T-helper 17 cell (primary cell): ENCODE measurements around the gene ZNF565. TPM values are rescaled to one million over a fixed set of nuclear protein-coding genes. Genes with fewer than 3 reads are reported as not detected.

ENCODE experiments used
- ATAC-seq: fragments of 150-1000 bp; cut with Tn5 transposase; 2 replicates; pipeline ENCODE4 v1.10.0; 2021; ENCODE audit warnings: mild to moderate bottlenecking, moderate library complexity
- DNase-seq, 3 donors: peaks; one replicate each; pipeline versions ENCODE4 v3.0.0 to v3.0.0-alpha.2; 2020 to 2021
- H3K9me3 ChIP-seq: one replicate; pipeline ENCODE4 v1.7.0; 2013; ENCODE audit warnings: low read length, mild to moderate bottlenecking; ENCODE audit not compliant: control insufficient read depth, poor library complexity, severe bottlenecking
- H3K27ac Mint-ChIP-seq: one replicate; pipeline ENCODE4 v1.8.0; 2022; ENCODE audit warnings: mild to moderate bottlenecking, moderate library complexity, mixed read lengths
- H3K27me3 Mint-ChIP-seq: one replicate; pipeline ENCODE4 v1.8.0; 2022; ENCODE audit warnings: mixed read lengths
- H3K36me3 Mint-ChIP-seq: one replicate; pipeline ENCODE4 v1.8.0; 2022; ENCODE audit warnings: low read depth, mixed read lengths
- H3K4me1 Mint-ChIP-seq: one replicate; pipeline ENCODE4 v1.8.0; 2022; ENCODE audit warnings: mild to moderate bottlenecking, mixed read lengths
- H3K4me3 Mint-ChIP-seq: one replicate; pipeline ENCODE4 v1.8.0; 2022; ENCODE audit warnings: mild to moderate bottlenecking, moderate library complexity, mixed read lengths
- total RNA-seq, 4 donors: library from RNA in 2 of 4; stranded (reverse) in 2 of 4; gene quantifications; one replicate each; pipeline ENCODE4 v1.2.3 and lab custom pipeline; 2022 to 2026

Gene ZNF565
- 1 to 10 TPM; 9.3 to 9.4 TPM for total RNA-seq
- 9.5 to 9.7 reads per million in 2 donors for total RNA-seq (lab: John Stamatoyannopoulos, UW)

GRCh38 chr19:36214386-36215275, at the start of gene ZNF565, which contains the start of gene ZNF146:
TSS of gene ZNF565 (minus strand) at chr19:36214665. CDS start at chr19:36201985, 12,680 bp downstream.
TSS of gene ZNF146 (plus strand) at chr19:36215106. CDS start at chr19:36236441, 21,335 bp downstream.
- no peaks in the 10 kb centered on the region for H3K27me3 Mint-ChIP-seq

GRCh38 chr19:36259211-36259610, 44.7 kb upstream of the ZNF565 start:
- no peak for DNase-seq

More at GRCh38 chr19:36214386-36215275, at the start of gene ZNF565, which contains the start of gene ZNF146:
- DNase-seq, result peak; percentile 88 to 91 (median 89)
- peaks cover 13% of the 10 kb centered on the region for H3K4me1 Mint-ChIP-seq
- H3K27ac Mint-ChIP-seq, result no peak within 1 kb of the TSS
- peaks cover 3% of the 10 kb centered on the region for H3K36me3 Mint-ChIP-seq
- H3K9me3 ChIP-seq, result no peaks in the 10 kb centered on the region
- H3K4me3 Mint-ChIP-seq, result no peak within 1 kb of the TSS
- ATAC-seq, result peak; percentile 90

GRCh38 chr19:36258028-36258875, 43.8 kb upstream of the ZNF565 start:
- no peaks in the 10 kb centered on the region for H3K9me3 ChIP-seq
- ATAC-seq, result no peak
- Mint-ChIP-seq H3K27ac (no peak overlapping the region), H3K36me3 (peaks cover 2% of the 10 kb centered on the region), H3K4me1 (no peaks in the 10 kb centered on the region), H3K4me3 (no peak overlapping the region), H3K27me3 (no peaks in the 10 kb centered on the region)
- DNase-seq, result no peak

More at GRCh38 chr19:36259211-36259610, 44.7 kb upstream of the ZNF565 start:
- no peaks in the 10 kb centered on the region for H3K4me1 Mint-ChIP-seq
- H3K4me3 Mint-ChIP-seq, result no peak overlapping the region
- peaks cover 2% of the 10 kb centered on the region for H3K36me3 Mint-ChIP-seq
- H3K27me3 Mint-ChIP-seq, result no peaks in the 10 kb centered on the region
- no peak overlapping the region for H3K27ac Mint-ChIP-seq
- ATAC-seq, result no peak
- no peaks in the 10 kb centered on the region for H3K9me3 ChIP-seq

GRCh38 chr19:36257520-36257876, 43.0 kb upstream of the ZNF565 start:
- H3K27me3 Mint-ChIP-seq, result no peaks in the 10 kb centered on the region
- ATAC-seq (no peak), DNase-seq (no peak)
- no peak overlapping the region for H3K4me3 Mint-ChIP-seq
- H3K36me3 Mint-ChIP-seq, result peaks cover 2% of the 10 kb centered on the region
- no peaks in the 10 kb centered on the region for H3K4me1 Mint-ChIP-seq
- H3K9me3 ChIP-seq, result no peaks in the 10 kb centered on the region
- no peak overlapping the region for H3K27ac Mint-ChIP-seq

- no peak for DNase-seq
- H3K4me1 Mint-ChIP-seq, result no peaks in the 10 kb centered on the region
- H3K27me3 Mint-ChIP-seq, result no peaks in the 10 kb centered on the region
- H3K36me3 Mint-ChIP-seq, result peaks cover 2% of the 10 kb centered on the region
- no peaks in the 10 kb centered on the region for H3K9me3 ChIP-seq
- no peak overlapping the region for H3K4me3 Mint-ChIP-seq
- no peak for ATAC-seq
- H3K27ac Mint-ChIP-seq, result no peak overlapping the region
These were observed 42.5 kb upstream of the ZNF565 start for GRCh38 chr19:36256853-36257519.

GRCh38 chr19:36256064-36256463, 41.6 kb upstream of the ZNF565 start:
- H3K4me3 Mint-ChIP-seq, result no peak overlapping the region
- DNase-seq (no peak), ATAC-seq (no peak)
- no peaks in the 10 kb centered on the region for H3K4me1 Mint-ChIP-seq
- no peaks in the 10 kb centered on the region for H3K27me3 Mint-ChIP-seq
- H3K9me3 ChIP-seq, result no peaks in the 10 kb centered on the region
- no peak overlapping the region for H3K27ac Mint-ChIP-seq
- H3K36me3 Mint-ChIP-seq, result peaks cover 2% of the 10 kb centered on the region

GRCh38 chr19:36255316-36255715, 40.9 kb upstream of the ZNF565 start:
- peaks cover 2% of the 10 kb centered on the region for H3K36me3 Mint-ChIP-seq
- no peaks in the 10 kb centered on the region for H3K9me3 ChIP-seq
- H3K27ac Mint-ChIP-seq, result no peak overlapping the region
- no peak for DNase-seq
- no peaks in the 10 kb centered on the region for H3K27me3 Mint-ChIP-seq
- no peaks in the 10 kb centered on the region for H3K4me1 Mint-ChIP-seq
- ATAC-seq, result no peak
- H3K4me3 Mint-ChIP-seq, result no peak overlapping the region

GRCh38 chr19:36254848-36255247, 40.4 kb upstream of the ZNF565 start:
- Mint-ChIP-seq H3K4me1 (no peaks in the 10 kb centered on the region), H3K27ac (no peak overlapping the region), H3K27me3 (no peaks in the 10 kb centered on the region), H3K4me3 (no peak overlapping the region), H3K36me3 (peaks cover 2% of the 10 kb centered on the region)
- DNase-seq, result no peak
- no peaks in the 10 kb centered on the region for H3K9me3 ChIP-seq
- ATAC-seq, result no peak

GRCh38 chr19:36252047-36252446, 37.6 kb upstream of the ZNF565 start:
- Mint-ChIP-seq H3K27me3 (no peaks in the 10 kb centered on the region), H3K4me3 (no peak overlapping the region), H3K36me3 (no peaks in the 10 kb centered on the region), H3K4me1 (no peaks in the 10 kb centered on the region), H3K27ac (no peak overlapping the region)
- DNase-seq, result no peak
- H3K9me3 ChIP-seq, result no peaks in the 10 kb centered on the region
- ATAC-seq, result no peak

- no peaks in the 10 kb centered on the region for H3K36me3 Mint-ChIP-seq
These were observed 31.6 kb upstream of the ZNF565 start for GRCh38 chr19:36246006-36246481.

GRCh38 chr19:36245210-36246005, 30.9 kb upstream of the ZNF565 start:
- no peak for ATAC-seq
- H3K4me3 Mint-ChIP-seq, result no peak overlapping the region
- peaks cover 3% of the 10 kb centered on the region for H3K9me3 ChIP-seq
- H3K4me1 Mint-ChIP-seq, result no peaks in the 10 kb centered on the region
- DNase-seq, result no peak
- H3K27ac Mint-ChIP-seq, result no peak overlapping the region
- H3K27me3 Mint-ChIP-seq, result no peaks in the 10 kb centered on the region
- no peaks in the 10 kb centered on the region for H3K36me3 Mint-ChIP-seq

More at GRCh38 chr19:36246006-36246481, 31.6 kb upstream of the ZNF565 start:
- peaks cover 3% of the 10 kb centered on the region for H3K9me3 ChIP-seq
- H3K4me3 Mint-ChIP-seq, result no peak overlapping the region
- H3K27ac Mint-ChIP-seq, result no peak overlapping the region
- no peaks in the 10 kb centered on the region for H3K4me1 Mint-ChIP-seq
- no peak for DNase-seq
- H3K27me3 Mint-ChIP-seq, result no peaks in the 10 kb centered on the region
- ATAC-seq, result no peak

- H3K9me3 ChIP-seq, result peaks cover 4% of the 10 kb centered on the region
- Mint-ChIP-seq H3K36me3 (no peaks in the 10 kb centered on the region), H3K27ac (no peak overlapping the region), H3K27me3 (no peaks in the 10 kb centered on the region), H3K4me1 (no peaks in the 10 kb centered on the region), H3K4me3 (no peak overlapping the region)
- DNase-seq (no peak), ATAC-seq (no peak)
These were observed 29.6 kb upstream of the ZNF565 start for GRCh38 chr19:36244066-36244465.
